Colonic mucosa (tissue), 4 donors: ENCODE measurements around the gene GSE1. TPM values are rescaled to one million over a fixed set of nuclear protein-coding genes. Genes with fewer than 3 reads are reported as not detected.

ENCODE experiments used
- DNase-seq: peaks from one replicate; pipeline ENCODE4 v3.0.0-alpha.2; 2020
- H3K27ac ChIP-seq: fragments of 200-600 bp; one replicate; pipeline ENCODE4 v1.8.0; 2021
- H3K27me3 ChIP-seq: fragments of 200-600 bp; one replicate; pipeline ENCODE4 v1.8.0; 2021
- H3K36me3 ChIP-seq: fragments of 200-600 bp; one replicate; pipeline ENCODE4 v1.8.0; 2021
- H3K4me1 ChIP-seq: fragments of 200-600 bp; one replicate; pipeline ENCODE4 v1.8.0; 2021; ENCODE audit warnings: mild to moderate bottlenecking
- H3K4me3 ChIP-seq: fragments of 200-600 bp; one replicate; pipeline ENCODE4 v1.8.0; 2021
- H3K9ac ChIP-seq, 2 donors: one replicate each; pipeline ENCODE4 v1.7.0; 2013; ENCODE audit warnings: control low read depth in 2 of 2, low read depth in 2 of 2, low read length in 2 of 2
- H3K9me3 ChIP-seq: fragments of 200-600 bp; one replicate; pipeline ENCODE4 v1.8.0; 2021
- intact Hi-C: fragments of 100-400 bp; cut with DNase I; formaldehyde crosslinking; loops from one replicate; pipeline ENCODE4 v1.14.1; 2022
- total RNA-seq, 2 donors: library from RNA; stranded (reverse); fragmentation: NEBNext Ultra II Directional in 1 of 2; extraction: Animal tissue kit (Norgen Biotek cat#: 25700) in 1 of 2; gene quantifications; one replicate each; pipeline ENCODE4 v1.2.1, GENCODE V29; 2021
- TF ChIP-seq, protein P1 (sequence below): fragments of 200-600 bp; IDR thresholded peaks from one replicate; pipeline ENCODE4 v1.8.0; 2022; ENCODE audit warnings: antibody characterized with exemption, mild to moderate bottlenecking
- donor health status: healthy.
- donor health status: DM: no; HTN: no; CAD: no.
- donor health status: DM: no; HTN: no; CAD: no.

The GSE1 gene
- total RNA-seq, 2 donors from 2014 or later = 79.2 to 103 TPM

DNA sequence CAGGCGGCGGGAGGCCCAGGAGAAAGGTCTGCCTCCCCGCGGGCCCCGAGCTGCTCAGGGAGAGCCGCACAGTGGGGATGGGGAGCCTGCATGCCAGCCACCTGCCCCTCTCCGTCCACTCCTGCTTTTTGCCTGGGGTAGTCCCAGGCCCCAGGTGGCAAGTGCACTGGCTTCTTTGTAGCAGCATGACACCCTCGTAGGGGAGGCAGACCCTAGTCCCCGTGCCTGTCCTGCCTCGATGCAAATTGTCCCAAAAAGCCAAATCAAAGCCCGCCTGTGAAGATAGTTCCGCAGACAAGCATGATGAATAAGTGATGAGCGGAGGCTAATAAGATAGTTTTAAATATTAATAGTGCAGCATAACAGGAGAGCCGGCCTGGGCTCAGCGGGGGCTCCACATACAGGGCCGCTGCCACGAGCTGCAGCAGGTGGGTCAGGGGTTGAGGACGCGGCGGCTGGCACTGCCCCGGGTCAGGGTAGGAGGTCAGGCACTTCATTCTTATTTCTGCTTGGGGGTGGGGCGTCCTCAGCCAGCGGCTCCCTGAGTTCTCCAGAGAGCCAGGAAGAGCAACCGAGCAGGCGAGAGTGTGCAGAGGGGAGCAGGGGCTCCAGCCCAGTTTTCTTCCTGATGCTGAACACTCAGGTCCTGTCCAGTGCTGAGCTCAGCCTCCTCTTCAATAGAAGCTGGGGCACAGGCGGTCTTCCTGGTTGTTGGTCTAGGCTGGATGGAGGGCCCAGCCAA is 48.8 kb downstream of the GSE1 start:
- H3K9me3 ChIP-seq = no peaks in the 10 kb centered on the region
- intact Hi-C loops = loop anchor here (2.0 kb wide), 1 partner anchor 55 kb away; no protein-coding TSS in a partner anchor
- TF ChIP-seq, protein P1, sequence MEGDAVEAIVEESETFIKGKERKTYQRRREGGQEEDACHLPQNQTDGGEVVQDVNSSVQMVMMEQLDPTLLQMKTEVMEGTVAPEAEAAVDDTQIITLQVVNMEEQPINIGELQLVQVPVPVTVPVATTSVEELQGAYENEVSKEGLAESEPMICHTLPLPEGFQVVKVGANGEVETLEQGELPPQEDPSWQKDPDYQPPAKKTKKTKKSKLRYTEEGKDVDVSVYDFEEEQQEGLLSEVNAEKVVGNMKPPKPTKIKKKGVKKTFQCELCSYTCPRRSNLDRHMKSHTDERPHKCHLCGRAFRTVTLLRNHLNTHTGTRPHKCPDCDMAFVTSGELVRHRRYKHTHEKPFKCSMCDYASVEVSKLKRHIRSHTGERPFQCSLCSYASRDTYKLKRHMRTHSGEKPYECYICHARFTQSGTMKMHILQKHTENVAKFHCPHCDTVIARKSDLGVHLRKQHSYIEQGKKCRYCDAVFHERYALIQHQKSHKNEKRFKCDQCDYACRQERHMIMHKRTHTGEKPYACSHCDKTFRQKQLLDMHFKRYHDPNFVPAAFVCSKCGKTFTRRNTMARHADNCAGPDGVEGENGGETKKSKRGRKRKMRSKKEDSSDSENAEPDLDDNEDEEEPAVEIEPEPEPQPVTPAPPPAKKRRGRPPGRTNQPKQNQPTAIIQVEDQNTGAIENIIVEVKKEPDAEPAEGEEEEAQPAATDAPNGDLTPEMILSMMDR = no peak
- no peak for DNase-seq
- no peak overlapping the region for H3K4me3 ChIP-seq
- no peak overlapping the region for H3K27ac ChIP-seq
- no peaks in the 10 kb centered on the region for H3K27me3 ChIP-seq
- peaks cover 49% of the 10 kb centered on the region for H3K36me3 ChIP-seq
- no peak overlapping the region for H3K9ac ChIP-seq
- no peaks in the 10 kb centered on the region for H3K4me1 ChIP-seq

DNA sequence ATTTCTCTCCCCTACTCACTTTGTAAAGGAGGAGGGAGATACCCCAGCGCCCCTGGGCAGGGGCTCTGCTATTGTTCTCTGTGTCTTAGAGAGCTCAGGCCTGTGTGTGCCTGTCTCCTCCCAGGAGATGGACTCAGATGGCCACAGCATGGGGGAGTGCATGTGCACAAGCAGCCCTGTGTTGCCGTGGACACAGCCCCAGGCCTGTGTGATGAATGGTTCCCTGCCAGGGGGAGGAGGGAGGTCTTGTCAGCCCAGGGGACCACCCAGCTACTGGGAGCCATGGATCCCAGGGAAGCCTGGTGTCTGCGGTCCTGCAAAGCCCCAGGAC is 49.3 kb downstream of the GSE1 start:
- intact Hi-C loops = no loop called here
- DNase-seq = no peak

DNA sequence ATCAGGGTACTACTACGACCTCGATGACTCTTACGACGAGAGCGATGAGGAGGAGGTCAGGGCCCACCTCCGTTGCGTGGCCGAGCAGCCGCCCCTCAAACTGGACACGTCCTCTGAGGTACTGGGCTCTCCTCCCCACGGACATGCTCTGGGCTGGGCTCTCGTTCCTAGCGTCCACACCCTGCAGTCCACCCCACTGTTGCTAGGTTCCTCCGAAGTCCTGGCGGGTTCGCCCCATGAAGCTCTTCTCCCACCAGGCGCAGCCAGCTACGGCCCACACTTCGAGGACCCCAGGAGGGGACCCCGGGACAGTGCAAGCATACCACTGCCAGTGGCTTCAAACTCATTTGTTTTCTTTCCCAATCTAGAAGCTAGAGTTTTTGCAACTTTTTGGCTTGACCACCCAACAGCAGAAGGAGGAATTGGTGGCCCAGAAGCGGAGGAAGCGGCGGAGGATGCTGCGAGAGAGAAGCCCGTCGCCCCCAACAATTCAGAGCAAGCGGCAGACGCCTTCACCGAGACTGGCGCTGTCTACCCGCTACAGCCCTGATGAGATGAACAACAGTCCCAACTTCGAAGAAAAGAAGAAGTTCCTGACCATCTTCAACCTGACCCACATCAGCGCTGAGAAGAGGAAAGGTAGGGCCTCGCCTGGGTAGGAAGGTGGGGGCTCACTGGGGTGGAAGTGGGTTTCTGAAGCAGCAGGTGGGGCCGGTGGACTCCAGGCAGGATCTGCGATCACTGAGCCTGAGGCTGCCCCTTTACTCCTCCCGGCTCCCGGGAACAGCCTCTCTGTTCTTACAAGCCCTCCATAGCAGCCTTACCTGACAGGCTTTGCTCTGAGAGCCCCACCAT is 50.1 kb downstream of the GSE1 start:
- TF ChIP-seq, protein P1 = no peak
- Histone ChIP-seq H3K36me3 (peaks cover 49% of the 10 kb centered on the region), H3K27ac (no peak overlapping the region), H3K4me3 (no peak overlapping the region), H3K27me3 (no peaks in the 10 kb centered on the region), H3K9me3 (no peaks in the 10 kb centered on the region), H3K9ac (no peak overlapping the region), H3K4me1 (no peaks in the 10 kb centered on the region)
- DNase-seq = no peak
- intact Hi-C loops = no loop called here

More for the DNA sequence above, 49.3 kb downstream of the GSE1 start:
- no peaks in the 10 kb centered on the region for H3K4me1 ChIP-seq
- H3K4me3 ChIP-seq = no peak overlapping the region
- H3K9me3 ChIP-seq = no peaks in the 10 kb centered on the region
- TF ChIP-seq, protein P1 = no peak
- no peak overlapping the region for H3K27ac ChIP-seq
- H3K9ac ChIP-seq = no peak overlapping the region
- no peaks in the 10 kb centered on the region for H3K27me3 ChIP-seq
- peaks cover 49% of the 10 kb centered on the region for H3K36me3 ChIP-seq

DNA sequence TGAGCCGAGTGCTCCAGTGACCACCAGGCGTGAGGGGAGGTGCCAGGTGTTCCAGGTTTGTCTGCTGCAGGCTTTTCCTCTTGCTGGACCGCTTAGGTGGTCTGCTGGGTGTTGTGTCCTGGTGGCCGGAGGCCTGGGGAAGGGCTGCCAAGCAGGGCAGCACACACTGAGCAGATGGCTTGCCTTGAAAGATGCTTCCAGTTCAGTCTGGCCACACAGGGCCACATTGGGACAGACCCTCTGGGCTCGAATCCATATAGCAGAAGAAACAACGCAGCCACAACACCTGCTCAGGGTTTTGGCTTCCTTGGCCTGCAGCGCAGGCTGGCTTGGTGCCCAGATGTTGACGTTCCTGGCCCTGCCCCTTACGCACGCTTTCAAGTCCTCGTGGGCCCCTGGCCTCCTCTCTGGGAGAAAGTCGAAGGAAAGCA is 50.8 kb downstream of the GSE1 start:
- peaks cover 49% of the 10 kb centered on the region for H3K36me3 ChIP-seq
- H3K9ac ChIP-seq = no peak overlapping the region
- TF ChIP-seq, protein P1 = no peak
- intact Hi-C loops = no loop called here
- no peak overlapping the region for H3K27ac ChIP-seq
- H3K4me1 ChIP-seq = no peaks in the 10 kb centered on the region
- no peak overlapping the region for H3K4me3 ChIP-seq
- H3K9me3 ChIP-seq = no peaks in the 10 kb centered on the region
- no peak for DNase-seq
- H3K27me3 ChIP-seq = no peaks in the 10 kb centered on the region

DNA sequence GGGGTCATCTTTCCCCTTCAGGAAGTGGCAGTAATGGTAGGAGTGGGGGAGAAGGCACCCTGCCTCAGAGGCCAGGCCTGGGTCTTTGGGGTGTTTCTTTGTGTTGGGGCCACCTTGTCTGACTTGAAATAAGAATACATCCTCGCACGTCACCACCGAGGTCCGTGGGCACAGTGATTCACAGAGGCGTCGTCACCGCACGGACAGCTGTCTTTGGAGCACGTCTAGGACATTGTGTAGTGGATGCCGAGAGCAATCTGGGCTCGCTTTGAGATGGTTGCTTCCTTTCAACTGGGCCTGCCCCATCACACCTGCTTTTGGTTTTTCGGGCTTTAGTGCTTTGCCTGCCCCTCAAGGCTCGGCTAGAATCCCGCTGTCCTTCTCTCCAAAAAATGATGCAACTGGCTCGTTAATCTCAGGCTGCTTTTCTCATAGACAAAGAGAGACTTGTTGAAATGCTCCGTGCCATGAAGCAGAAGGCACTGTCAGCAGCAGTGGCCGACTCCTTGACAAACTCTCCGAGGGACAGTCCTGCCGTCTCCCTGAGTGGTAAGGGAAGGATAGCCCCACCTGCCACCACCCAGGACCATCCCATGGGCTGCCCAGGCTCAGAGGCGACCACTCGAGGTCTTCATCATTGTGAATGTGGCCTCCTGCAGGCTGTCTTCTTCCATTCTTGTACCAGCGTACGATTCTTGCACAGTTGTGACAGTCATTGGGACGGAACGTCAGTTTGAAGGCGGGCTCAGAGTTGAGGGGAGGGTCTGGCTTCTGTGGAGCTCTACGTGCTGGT is 51.7 kb downstream of the GSE1 start:
- TF ChIP-seq, protein P1 = no peak
- H3K27ac ChIP-seq = no peak overlapping the region
- intact Hi-C loops = no loop called here

More for the DNA sequence above, 51.7 kb downstream of the GSE1 start:
- H3K4me3 ChIP-seq = no peak overlapping the region
- peaks cover 53% of the 10 kb centered on the region for H3K36me3 ChIP-seq
- no peak for DNase-seq
- no peaks in the 10 kb centered on the region for H3K4me1 ChIP-seq
- H3K9ac ChIP-seq = no peak overlapping the region
- no peaks in the 10 kb centered on the region for H3K27me3 ChIP-seq
- H3K9me3 ChIP-seq = no peaks in the 10 kb centered on the region
